Measurements from ENCODE around the gene CDK14. TPM values are rescaled to one million over a fixed set of nuclear protein-coding genes. Genes with fewer than 3 reads are reported as not detected.

Gene CDK14
- total RNA-seq, 1 donor, result 44.8 TPM

- no peak for DNase-seq (ENCODE audit: low read depth)
- H3K4me3 ChIP-seq (ENCODE audit: low read depth, low read length), result no peak overlapping the region
- TF ChIP-seq, protein P1, sequence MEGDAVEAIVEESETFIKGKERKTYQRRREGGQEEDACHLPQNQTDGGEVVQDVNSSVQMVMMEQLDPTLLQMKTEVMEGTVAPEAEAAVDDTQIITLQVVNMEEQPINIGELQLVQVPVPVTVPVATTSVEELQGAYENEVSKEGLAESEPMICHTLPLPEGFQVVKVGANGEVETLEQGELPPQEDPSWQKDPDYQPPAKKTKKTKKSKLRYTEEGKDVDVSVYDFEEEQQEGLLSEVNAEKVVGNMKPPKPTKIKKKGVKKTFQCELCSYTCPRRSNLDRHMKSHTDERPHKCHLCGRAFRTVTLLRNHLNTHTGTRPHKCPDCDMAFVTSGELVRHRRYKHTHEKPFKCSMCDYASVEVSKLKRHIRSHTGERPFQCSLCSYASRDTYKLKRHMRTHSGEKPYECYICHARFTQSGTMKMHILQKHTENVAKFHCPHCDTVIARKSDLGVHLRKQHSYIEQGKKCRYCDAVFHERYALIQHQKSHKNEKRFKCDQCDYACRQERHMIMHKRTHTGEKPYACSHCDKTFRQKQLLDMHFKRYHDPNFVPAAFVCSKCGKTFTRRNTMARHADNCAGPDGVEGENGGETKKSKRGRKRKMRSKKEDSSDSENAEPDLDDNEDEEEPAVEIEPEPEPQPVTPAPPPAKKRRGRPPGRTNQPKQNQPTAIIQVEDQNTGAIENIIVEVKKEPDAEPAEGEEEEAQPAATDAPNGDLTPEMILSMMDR (IDR thresholded peaks at IDR 0.05; ENCODE audit: insufficient read depth, low read length), result no peak
Measured at GRCh38 chr7:90817846-90818245, 221.7 kb downstream of the CDK14 start.

DNA sequence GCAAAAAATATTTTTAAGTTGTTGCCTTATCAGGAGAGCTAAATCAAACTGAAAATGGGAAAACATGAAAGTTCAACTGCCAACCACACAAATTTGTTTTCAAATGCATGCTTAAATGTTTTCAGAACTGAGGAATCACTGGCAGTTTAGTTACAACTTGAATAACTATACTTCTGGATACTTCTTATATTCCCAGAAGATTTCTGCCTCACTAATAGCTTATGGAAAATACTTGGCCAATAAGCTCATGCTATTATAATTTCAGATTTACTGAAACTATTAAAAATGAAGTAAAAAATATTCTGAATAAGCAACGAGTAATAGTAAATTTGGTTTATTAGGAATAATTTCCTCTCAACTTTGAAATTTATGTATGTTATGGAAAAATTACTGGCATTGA, 222.2 kb downstream of the CDK14 start:
- H3K4me3 ChIP-seq (ENCODE audit: low read depth, low read length), result no peak overlapping the region
- no peak for DNase-seq (ENCODE audit: low read depth)
- TF ChIP-seq, protein P1 (IDR thresholded peaks at IDR 0.05; ENCODE audit: insufficient read depth, low read length), result no peak

DNA sequence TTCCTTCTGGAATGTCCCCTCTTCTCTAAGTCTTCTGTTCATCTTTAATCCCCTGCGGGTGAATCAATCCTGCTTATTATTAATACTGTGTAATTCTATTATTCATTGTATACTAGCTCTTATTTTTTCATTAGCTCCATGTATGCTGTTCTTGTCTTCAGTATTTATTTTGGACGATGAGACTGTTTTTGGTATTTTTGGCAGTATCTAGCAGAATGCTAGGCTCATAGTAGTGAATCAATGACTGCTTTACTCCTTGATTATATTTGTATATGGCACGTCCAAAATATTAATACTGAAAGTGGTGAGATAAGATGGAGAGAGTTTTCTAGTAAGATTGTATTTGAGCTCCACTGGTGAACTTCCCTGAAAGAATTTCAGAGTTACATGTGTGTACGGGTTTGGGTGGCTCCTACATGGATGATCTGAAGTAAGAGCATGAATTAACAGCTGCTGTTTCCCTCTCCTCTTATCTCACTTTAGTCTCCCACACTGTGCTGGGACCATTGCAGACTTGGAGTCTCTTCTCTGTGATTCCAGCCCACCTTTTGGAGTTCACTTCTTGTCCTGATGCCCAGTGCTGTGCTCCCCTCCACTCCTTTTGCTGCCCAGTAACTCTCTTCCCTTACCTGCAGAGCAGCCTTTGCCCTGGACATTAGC, 226.0 kb downstream of the CDK14 start:
- peak; percentile 45 for DNase-seq (ENCODE audit: low read depth)
- H3K4me3 ChIP-seq (ENCODE audit: low read depth, low read length), result no peak overlapping the region
- TF ChIP-seq, protein P1 (IDR thresholded peaks at IDR 0.05; ENCODE audit: insufficient read depth, low read length), result no peak

- no peak overlapping the region for H3K4me3 ChIP-seq (ENCODE audit: low read depth, low read length)
- TF ChIP-seq, protein P1 (IDR thresholded peaks at IDR 0.05; ENCODE audit: insufficient read depth, low read length), result no peak
- DNase-seq (ENCODE audit: low read depth), result peak; percentile 91
Measured at GRCh38 chr7:90824386-90825307, 228.5 kb downstream of the CDK14 start.

GRCh38 chr7:90825779-90826178, 229.7 kb downstream of the CDK14 start:
- peak; percentile 97 for DNase-seq (ENCODE audit: low read depth)
- TF ChIP-seq, protein P1 (IDR thresholded peaks at IDR 0.05; ENCODE audit: insufficient read depth, low read length), result no peak

GRCh38 chr7:90828601-90829000, 232.5 kb downstream of the CDK14 start:
- no peak overlapping the region for H3K4me3 ChIP-seq (ENCODE audit: low read depth, low read length)
- DNase-seq (ENCODE audit: low read depth), result no peak
- TF ChIP-seq, protein P1 (IDR thresholded peaks at IDR 0.05; ENCODE audit: insufficient read depth, low read length), result no peak

More at GRCh38 chr7:90825779-90826178, 229.7 kb downstream of the CDK14 start:
- H3K4me3 ChIP-seq (ENCODE audit: low read depth, low read length), result no peak overlapping the region
